Measurements from ENCODE around the gene IRF8. TPM values are rescaled to one million over a fixed set of nuclear protein-coding genes. Genes with fewer than 3 reads are reported as not detected.

IRF8 gene
- total RNA-seq, 1 donor from 2014 or later: 2.2 TPM

DNA sequence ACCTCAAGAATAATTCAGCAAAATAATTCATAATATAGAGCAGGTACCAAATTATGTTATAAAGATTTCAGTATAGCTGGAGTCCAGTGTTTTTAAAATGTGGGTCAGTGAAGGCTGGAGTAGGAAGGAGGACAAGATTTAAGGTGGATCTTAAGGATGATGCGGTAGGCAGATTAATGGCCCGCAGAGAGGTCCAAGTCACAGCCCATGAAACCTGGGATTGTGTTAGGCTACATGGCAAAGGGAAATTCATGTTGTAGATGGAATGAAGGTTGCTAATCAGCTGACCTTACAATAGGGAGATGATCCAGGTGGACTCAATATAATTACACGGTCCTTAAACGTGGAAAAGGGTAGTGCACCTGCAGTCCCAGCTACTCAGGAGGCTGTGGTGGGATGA, 6.2 kb upstream of the IRF8 start:
- TF ChIP-seq, protein P1, sequence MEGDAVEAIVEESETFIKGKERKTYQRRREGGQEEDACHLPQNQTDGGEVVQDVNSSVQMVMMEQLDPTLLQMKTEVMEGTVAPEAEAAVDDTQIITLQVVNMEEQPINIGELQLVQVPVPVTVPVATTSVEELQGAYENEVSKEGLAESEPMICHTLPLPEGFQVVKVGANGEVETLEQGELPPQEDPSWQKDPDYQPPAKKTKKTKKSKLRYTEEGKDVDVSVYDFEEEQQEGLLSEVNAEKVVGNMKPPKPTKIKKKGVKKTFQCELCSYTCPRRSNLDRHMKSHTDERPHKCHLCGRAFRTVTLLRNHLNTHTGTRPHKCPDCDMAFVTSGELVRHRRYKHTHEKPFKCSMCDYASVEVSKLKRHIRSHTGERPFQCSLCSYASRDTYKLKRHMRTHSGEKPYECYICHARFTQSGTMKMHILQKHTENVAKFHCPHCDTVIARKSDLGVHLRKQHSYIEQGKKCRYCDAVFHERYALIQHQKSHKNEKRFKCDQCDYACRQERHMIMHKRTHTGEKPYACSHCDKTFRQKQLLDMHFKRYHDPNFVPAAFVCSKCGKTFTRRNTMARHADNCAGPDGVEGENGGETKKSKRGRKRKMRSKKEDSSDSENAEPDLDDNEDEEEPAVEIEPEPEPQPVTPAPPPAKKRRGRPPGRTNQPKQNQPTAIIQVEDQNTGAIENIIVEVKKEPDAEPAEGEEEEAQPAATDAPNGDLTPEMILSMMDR (IDR thresholded peaks at IDR 0.05; ENCODE audit: insufficient read depth, low read length, poor library complexity, severe bottlenecking): no peak
- no peak for DNase-seq (ENCODE audit: low read depth)
- Histone ChIP-seq H3K27me3 (ENCODE audit: control insufficient read depth, insufficient read depth, low read length) (peaks cover 12% of the 10 kb centered on the region), H3K4me3 (ENCODE audit: low read depth, low read length) (no peak overlapping the region), H3K36me3 (ENCODE audit: control insufficient read depth, insufficient read depth, low read length) (no peaks in the 10 kb centered on the region)

DNA sequence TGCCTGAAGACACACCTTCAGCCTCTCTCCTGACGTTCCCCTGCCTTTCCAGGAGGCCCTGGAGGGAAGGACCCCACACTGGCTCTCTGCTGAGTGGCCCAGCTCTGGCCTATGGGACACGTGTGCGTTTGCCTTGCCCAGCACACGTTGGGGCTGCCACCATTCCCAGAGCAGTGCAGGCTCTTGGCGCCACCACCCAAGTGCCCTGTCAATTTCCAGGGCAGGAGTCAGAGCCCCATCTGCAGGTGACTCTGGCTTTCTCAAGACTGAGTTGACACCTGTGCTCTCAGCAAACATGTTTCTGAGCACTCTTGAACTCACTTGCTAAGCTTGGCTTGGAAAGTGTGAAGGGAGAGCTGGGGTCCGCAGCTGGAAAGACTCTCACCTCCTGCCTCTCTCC, 4.7 kb upstream of the IRF8 start:
- H3K36me3 ChIP-seq (ENCODE audit: control insufficient read depth, insufficient read depth, low read length): no peaks in the 10 kb centered on the region
- H3K4me3 ChIP-seq (ENCODE audit: low read depth, low read length): no peak overlapping the region
- TF ChIP-seq, protein P1 (IDR thresholded peaks at IDR 0.05; ENCODE audit: insufficient read depth, low read length, poor library complexity, severe bottlenecking): no peak
- no peak for DNase-seq (ENCODE audit: low read depth)
- H3K27me3 ChIP-seq (ENCODE audit: control insufficient read depth, insufficient read depth, low read length): peaks cover 25% of the 10 kb centered on the region

DNA sequence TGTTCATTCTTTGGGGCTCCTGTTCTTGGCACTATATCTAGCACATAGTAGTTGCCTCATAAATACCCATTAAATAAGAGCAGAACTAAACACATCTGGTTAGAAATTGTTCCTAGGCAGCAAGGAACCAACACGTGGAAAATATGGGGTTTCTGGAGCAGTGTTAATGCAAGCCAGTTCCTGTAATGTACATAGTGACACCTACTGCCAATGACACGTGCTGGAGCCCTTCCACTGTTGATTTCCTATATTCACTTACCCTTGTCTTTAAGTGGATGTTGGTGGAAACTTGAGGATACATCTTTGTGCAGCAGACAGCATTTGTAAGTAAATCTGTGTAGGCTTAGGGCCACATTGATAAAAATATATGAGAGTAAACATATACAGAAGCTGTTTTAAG, 1.6 kb upstream of the IRF8 start:
- H3K27me3 ChIP-seq (ENCODE audit: control insufficient read depth, insufficient read depth, low read length): peaks cover 32% of the 10 kb centered on the region
- H3K4me3 ChIP-seq (ENCODE audit: low read depth, low read length): no peak overlapping the region
- no peak for DNase-seq (ENCODE audit: low read depth)
- H3K36me3 ChIP-seq (ENCODE audit: control insufficient read depth, insufficient read depth, low read length): no peaks in the 10 kb centered on the region
- TF ChIP-seq, protein P1 (IDR thresholded peaks at IDR 0.05; ENCODE audit: insufficient read depth, low read length, poor library complexity, severe bottlenecking): no peak

DNA sequence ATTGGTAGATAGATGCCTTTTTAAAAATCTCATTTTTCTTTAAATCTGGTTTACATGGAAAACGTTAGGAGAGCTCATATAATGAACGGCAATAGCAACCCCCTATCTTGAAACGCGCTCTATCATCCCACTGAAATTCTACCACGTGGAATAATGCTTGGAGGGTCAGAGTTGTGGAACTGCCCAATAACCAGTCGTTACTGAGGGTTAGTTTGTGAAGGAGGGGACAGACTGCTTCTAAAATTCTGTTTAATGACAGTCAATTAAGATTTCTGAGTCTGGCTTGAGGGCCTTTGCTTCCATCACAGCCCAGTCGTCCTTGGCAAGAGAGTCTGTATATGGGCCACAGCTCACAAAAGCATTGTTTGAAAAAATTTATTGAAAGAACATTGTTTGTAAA, 482 bp downstream of the IRF8 start:
- Histone ChIP-seq H3K36me3 (ENCODE audit: control insufficient read depth, insufficient read depth, low read length) (no peaks in the 10 kb centered on the region), H3K27me3 (ENCODE audit: control insufficient read depth, insufficient read depth, low read length) (peaks cover 28% of the 10 kb centered on the region), H3K4me3 (ENCODE audit: low read depth, low read length) (no peak overlapping the region)
- TF ChIP-seq, protein P1 (IDR thresholded peaks at IDR 0.05; ENCODE audit: insufficient read depth, low read length, poor library complexity, severe bottlenecking): no peak
- DNase-seq (ENCODE audit: low read depth): no peak

DNA sequence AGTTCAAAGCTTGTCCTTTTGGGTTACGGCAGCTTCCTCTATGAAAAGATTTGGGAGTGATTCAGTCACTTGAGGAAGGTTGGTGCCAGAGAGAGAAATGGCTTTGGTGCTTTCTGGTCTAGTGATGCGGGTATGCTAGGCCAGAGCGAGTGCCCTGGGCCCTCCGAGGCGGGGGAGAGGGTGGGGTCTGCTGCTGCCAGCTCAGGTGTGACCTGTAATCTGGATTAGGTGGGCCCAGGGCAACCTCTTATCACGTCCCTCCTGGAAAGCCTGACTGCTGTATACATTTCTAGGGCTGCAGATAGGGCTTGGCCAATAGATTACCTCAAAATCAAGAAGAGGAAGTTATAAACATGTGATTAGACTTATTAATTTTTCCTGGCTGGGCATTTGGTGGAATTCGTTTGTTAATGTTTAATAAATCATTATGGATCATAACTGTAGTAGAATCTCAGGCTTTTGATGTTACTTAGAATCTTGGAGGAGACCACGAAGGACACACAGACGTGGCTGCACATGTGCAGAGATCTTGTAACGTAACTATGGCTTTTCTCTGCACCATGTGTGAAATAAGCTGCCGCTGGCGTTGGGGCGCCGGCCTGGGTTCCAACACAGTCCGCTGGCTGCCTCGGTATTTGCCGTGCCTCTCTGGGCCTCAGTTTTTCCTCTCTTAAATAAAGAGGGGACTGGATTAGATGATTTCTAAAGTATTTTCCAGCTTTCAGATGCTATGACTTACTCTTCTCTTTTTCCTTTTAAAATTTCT, 1.2 kb downstream of the IRF8 start:
- H3K27me3 ChIP-seq (ENCODE audit: control insufficient read depth, insufficient read depth, low read length): peaks cover 26% of the 10 kb centered on the region

More for the DNA sequence above, 1.2 kb downstream of the IRF8 start:
- H3K36me3 ChIP-seq (ENCODE audit: control insufficient read depth, insufficient read depth, low read length): no peaks in the 10 kb centered on the region
- TF ChIP-seq, protein P1 (IDR thresholded peaks at IDR 0.05; ENCODE audit: insufficient read depth, low read length, poor library complexity, severe bottlenecking): no peak
- DNase-seq (ENCODE audit: low read depth): no peak
- H3K4me3 ChIP-seq (ENCODE audit: low read depth, low read length): no peak overlapping the region
